Fibroblast of mammary gland (primary cell): Measurements from ENCODE around the gene SFRP2.

Source experiments
- DNase-seq: peaks from one replicate; pipeline ENCODE4 v3.0.0-alpha.2; 2010; ENCODE audit warnings: low read depth
- H3K4me3 ChIP-seq: 2 replicates; pipeline ENCODE4 v1.5.1; 2011; ENCODE audit warnings: low read depth, mild to moderate bottlenecking, low read length, moderate library complexity; ENCODE audit not compliant: control insufficient read depth
- CTCF ChIP-seq: conservative IDR thresholded peaks from 2 replicates; pipeline ENCODE4 v1.5.1; 2011; ENCODE audit warnings: low read depth, low read length, inconsistent platforms; ENCODE audit not compliant: control insufficient read depth, insufficient read depth

The SFRP2 gene

DNA sequence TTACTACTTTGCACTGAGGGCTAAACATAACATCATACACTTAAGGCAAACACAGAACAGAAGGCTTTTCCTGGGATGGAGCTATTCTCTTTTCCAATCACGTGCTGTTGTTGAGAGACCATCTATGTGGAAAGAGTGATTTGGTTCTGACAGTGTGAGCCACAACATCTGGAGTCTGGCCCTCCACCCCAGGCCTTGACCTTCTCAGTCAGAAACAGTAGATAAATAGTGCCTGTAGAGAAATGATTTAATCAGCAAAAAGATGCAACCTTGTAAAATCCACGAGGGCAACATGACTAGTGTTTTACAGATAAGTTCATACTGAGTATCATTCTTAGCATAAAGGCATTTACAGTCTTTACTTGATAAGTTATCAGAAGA, 10.8 kb upstream of the SFRP2 start:
- no peak overlapping the region for H3K4me3 ChIP-seq
- TF ChIP-seq CTCF = no peak
- peak; percentile 86 for DNase-seq

DNA sequence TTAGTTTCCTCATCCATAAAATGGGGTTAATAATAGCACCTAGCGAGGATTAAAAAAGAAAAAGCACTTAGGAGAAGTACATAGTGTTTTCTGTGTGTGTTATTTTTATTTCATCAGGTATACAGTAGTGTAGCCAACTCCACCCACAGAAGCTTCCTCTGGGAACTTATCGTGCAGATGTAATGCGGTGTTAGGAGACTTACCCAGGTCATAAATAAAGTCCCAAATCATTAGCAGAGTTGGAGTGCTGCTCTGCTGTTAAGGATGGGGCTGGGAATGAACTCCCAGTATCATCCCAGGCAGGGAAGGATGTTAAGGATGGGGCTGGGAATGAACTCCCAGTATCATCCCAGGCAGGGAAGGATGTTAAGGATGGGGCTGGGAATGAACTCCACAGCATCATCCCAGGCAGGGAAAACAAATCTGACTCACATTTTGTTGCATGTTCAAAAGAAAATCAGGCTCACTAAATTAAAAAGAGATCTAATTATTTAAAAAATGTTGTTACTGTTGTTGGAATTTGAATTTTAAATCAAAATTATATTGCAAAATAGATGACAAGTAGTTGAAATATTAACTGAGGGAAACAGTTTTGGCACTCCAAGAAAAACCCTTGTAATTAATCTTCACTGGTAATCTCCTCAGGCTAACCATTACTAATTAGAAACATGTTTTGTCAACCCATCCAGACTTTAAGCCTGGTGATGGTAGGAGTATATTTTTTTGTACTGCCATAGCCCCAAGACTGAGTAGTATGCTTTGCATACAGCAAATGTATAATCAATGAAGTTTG, 10.2 kb upstream of the SFRP2 start:
- TF ChIP-seq CTCF = no peak
- peak; percentile 73 for DNase-seq
- no peak overlapping the region for H3K4me3 ChIP-seq

DNA sequence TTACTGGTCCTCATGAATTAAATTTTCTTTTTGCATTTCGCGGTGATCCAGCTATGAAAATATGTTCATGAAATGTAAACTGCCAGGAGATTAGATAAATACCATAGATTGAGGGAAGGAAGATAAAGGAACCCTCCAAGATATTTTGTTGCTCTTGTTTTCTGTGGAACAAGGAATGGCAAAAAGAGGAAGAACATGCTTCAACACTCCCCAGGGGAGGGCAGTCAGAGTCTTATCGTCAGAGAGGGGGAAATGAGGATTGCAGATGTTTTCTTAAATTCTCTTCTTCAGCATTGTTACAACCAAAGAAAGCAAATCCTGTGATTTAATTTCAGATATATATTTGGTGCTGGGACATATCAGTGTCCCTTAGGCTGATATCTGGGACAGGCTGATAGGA, 9.5 kb upstream of the SFRP2 start:
- peak; percentile 15 for TF ChIP-seq CTCF
- peak; percentile 55 for DNase-seq
- H3K4me3 ChIP-seq = no peak overlapping the region

GRCh38 chr4:153794006-153794405, 5.1 kb upstream of the SFRP2 start:
- H3K4me3 ChIP-seq = no peak overlapping the region
- DNase-seq = no peak
- TF ChIP-seq CTCF = no peak

GRCh38 chr4:153792618-153793247, 3.9 kb upstream of the SFRP2 start:
- H3K4me3 ChIP-seq = peak overlapping the region; percentile 31
- TF ChIP-seq CTCF = no peak
- no peak for DNase-seq

DNA sequence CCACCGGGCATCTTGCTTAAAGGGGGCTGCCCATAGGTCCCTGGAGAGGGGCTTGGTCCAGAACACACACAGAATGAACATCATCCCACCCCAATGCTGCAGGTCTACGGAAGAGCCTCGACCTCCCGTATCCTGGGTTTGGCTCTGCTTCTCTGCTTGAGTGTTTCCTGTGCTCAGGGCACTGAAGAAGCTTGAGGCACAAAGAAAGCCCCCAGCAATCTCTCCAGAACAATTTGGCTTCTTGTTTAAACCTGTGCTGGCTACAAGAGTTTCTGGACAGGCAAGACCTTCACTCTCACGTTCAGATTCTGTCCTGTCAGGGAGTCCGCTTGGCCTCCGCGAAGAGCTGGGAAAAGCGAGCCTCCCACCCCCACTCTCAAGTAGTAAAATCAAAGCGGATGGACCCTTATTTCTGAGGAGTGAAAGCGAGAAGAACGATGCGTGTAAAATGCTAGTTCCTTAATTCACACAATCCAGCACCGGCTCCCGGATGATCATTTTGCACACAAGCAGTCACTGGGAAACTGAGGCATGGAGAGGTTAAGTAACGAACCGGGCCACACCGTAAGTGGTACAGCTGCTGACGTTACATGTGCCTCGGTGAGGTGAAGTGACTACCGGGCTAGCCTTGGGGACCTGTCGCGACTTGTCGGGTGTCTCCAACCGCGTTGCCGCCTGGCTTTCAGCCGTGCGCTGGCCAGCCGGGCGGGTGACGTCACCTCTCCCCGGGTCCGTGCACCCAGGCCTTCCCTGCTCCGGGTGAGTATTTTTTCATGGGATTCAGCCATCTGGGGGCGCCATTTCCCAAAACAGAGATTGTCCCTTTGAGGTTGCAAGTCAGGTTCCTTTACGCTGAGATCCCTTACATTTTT, 3.1 kb upstream of the SFRP2 start:
- peak; percentile 82 for DNase-seq
- peak overlapping the region; percentile 31 for H3K4me3 ChIP-seq
- TF ChIP-seq CTCF = peak; percentile 53
